HUES64 (cell line): Measurements from ENCODE around the gene SEMA3D.

ENCODE experiments used
- H3K27ac ChIP-seq: 2 replicates; pipeline ENCODE4 v1.7.0; 2013; ENCODE audit warnings: low read depth, low read length, inconsistent platforms
- H3K27me3 ChIP-seq: 2 replicates; pipeline ENCODE4 v1.6.1; 2013; ENCODE audit warnings: mild to moderate bottlenecking, low read length; ENCODE audit not compliant: insufficient read depth
- H3K36me3 ChIP-seq: 2 replicates; pipeline ENCODE4 v1.6.1; 2013; ENCODE audit warnings: mild to moderate bottlenecking, low read length; ENCODE audit not compliant: insufficient read depth
- H3K4me1 ChIP-seq: 2 replicates; pipeline ENCODE4 v1.6.1; 2013; ENCODE audit warnings: mild to moderate bottlenecking, low read length, moderate library complexity; ENCODE audit not compliant: insufficient read depth
- H3K4me3 ChIP-seq: 2 replicates; pipeline ENCODE4 v1.5.1; 2013; ENCODE audit warnings: mild to moderate bottlenecking, low read length, moderate library complexity
- H3K9ac ChIP-seq: 2 replicates; pipeline ENCODE4 v1.6.1; 2013; ENCODE audit warnings: mild to moderate bottlenecking, low read depth, low read length
- H3K9me3 ChIP-seq: 2 replicates; pipeline ENCODE4 v1.6.1; 2013; ENCODE audit warnings: low read depth, low read length; ENCODE audit not compliant: insufficient read depth
- WGBS: fragments of 150-250, 120-280 bp; methylation state at CpG from one replicate; pipeline ENCODE4 v1.1.7; 2013; ENCODE audit warnings: missing lambda C conversion rate; 5-methylcytosine and 5-hydroxymethylcytosine counted together

SEMA3D gene

GRCh38 chr7:85125651-85126131 lies 61.2 kb downstream of the SEMA3D start:
- Histone ChIP-seq H3K4me1 (no peaks in the 10 kb centered on the region), H3K27ac (no peak overlapping the region), H3K27me3 (no peaks in the 10 kb centered on the region), H3K9ac (no peak overlapping the region), H3K4me3 (no peak overlapping the region), H3K36me3 (no peaks in the 10 kb centered on the region), H3K9me3 (no peaks in the 10 kb centered on the region)
- WGBS, result 50% methylated on average over 1 of the region's 2 CpGs

GRCh38 chr7:85125176-85125575 lies 61.7 kb downstream of the SEMA3D start:
- no peaks in the 10 kb centered on the region for H3K36me3 ChIP-seq
- H3K4me1 ChIP-seq, result no peaks in the 10 kb centered on the region
- no peak overlapping the region for H3K4me3 ChIP-seq
- no peak overlapping the region for H3K9ac ChIP-seq
- no peak overlapping the region for H3K27ac ChIP-seq
- H3K27me3 ChIP-seq, result no peaks in the 10 kb centered on the region
- no peaks in the 10 kb centered on the region for H3K9me3 ChIP-seq
- 90% methylated on average over 2 of the region's 4 CpGs for WGBS

GRCh38 chr7:85119934-85120333 lies 66.9 kb downstream of the SEMA3D start:
- Histone ChIP-seq H3K36me3 (no peaks in the 10 kb centered on the region), H3K9me3 (no peaks in the 10 kb centered on the region), H3K4me3 (no peak overlapping the region), H3K4me1 (no peaks in the 10 kb centered on the region), H3K27me3 (no peaks in the 10 kb centered on the region), H3K9ac (no peak overlapping the region), H3K27ac (no peak overlapping the region)
- WGBS, result 100% methylated on average over 3 of the region's 3 CpGs

GRCh38 chr7:85115862-85116261 lies 71.0 kb downstream of the SEMA3D start:
- Histone ChIP-seq H3K27me3 (no peaks in the 10 kb centered on the region), H3K9me3 (no peaks in the 10 kb centered on the region), H3K4me3 (no peak overlapping the region), H3K27ac (no peak overlapping the region), H3K36me3 (no peaks in the 10 kb centered on the region), H3K9ac (no peak overlapping the region), H3K4me1 (no peaks in the 10 kb centered on the region)

- WGBS, result 87% methylated on average over 2 of the region's 2 CpGs
- H3K36me3 ChIP-seq, result no peaks in the 10 kb centered on the region
- no peaks in the 10 kb centered on the region for H3K4me1 ChIP-seq
- no peak overlapping the region for H3K27ac ChIP-seq
- no peaks in the 10 kb centered on the region for H3K27me3 ChIP-seq
- H3K9me3 ChIP-seq, result no peaks in the 10 kb centered on the region
- H3K4me3 ChIP-seq, result no peak overlapping the region
- no peak overlapping the region for H3K9ac ChIP-seq
Measured at GRCh38 chr7:85115006-85115405, 71.8 kb downstream of the SEMA3D start.

GRCh38 chr7:85114342-85114741 lies 72.5 kb downstream of the SEMA3D start:
- no peaks in the 10 kb centered on the region for H3K9me3 ChIP-seq
- H3K9ac ChIP-seq, result no peak overlapping the region
- H3K36me3 ChIP-seq, result no peaks in the 10 kb centered on the region
- H3K27me3 ChIP-seq, result no peaks in the 10 kb centered on the region
- WGBS, result 95% methylated on average over 2 of the region's 4 CpGs
- no peaks in the 10 kb centered on the region for H3K4me1 ChIP-seq
- H3K4me3 ChIP-seq, result no peak overlapping the region
- no peak overlapping the region for H3K27ac ChIP-seq

GRCh38 chr7:85111761-85112160 lies 75.1 kb downstream of the SEMA3D start:
- Histone ChIP-seq H3K9me3 (no peaks in the 10 kb centered on the region), H3K4me1 (no peaks in the 10 kb centered on the region), H3K27ac (no peak overlapping the region), H3K9ac (no peak overlapping the region), H3K4me3 (no peak overlapping the region), H3K36me3 (no peaks in the 10 kb centered on the region), H3K27me3 (no peaks in the 10 kb centered on the region)
- WGBS, result 94% methylated on average over 1 of the region's 1 CpG

- H3K4me3 ChIP-seq, result no peak overlapping the region
- WGBS, result 87% methylated on average over 4 of the region's 5 CpGs
- no peaks in the 10 kb centered on the region for H3K9me3 ChIP-seq
- H3K4me1 ChIP-seq, result no peaks in the 10 kb centered on the region
- H3K36me3 ChIP-seq, result no peaks in the 10 kb centered on the region
- no peak overlapping the region for H3K27ac ChIP-seq
- no peak overlapping the region for H3K9ac ChIP-seq
- H3K27me3 ChIP-seq, result no peaks in the 10 kb centered on the region
Measured at GRCh38 chr7:85106719-85107118, 80.1 kb downstream of the SEMA3D start.

- no peaks in the 10 kb centered on the region for H3K9me3 ChIP-seq
- no peak overlapping the region for H3K27ac ChIP-seq
- no peaks in the 10 kb centered on the region for H3K27me3 ChIP-seq
- no peak overlapping the region for H3K4me3 ChIP-seq
- WGBS, result 100% methylated on average over 1 of the region's 4 CpGs
- no peaks in the 10 kb centered on the region for H3K4me1 ChIP-seq
- H3K36me3 ChIP-seq, result no peaks in the 10 kb centered on the region
- H3K9ac ChIP-seq, result no peak overlapping the region
Measured at GRCh38 chr7:85104432-85105205, 82.2 kb downstream of the SEMA3D start.

- Histone ChIP-seq H3K4me1 (no peaks in the 10 kb centered on the region), H3K27ac (no peak overlapping the region), H3K9ac (no peak overlapping the region), H3K36me3 (no peaks in the 10 kb centered on the region), H3K4me3 (no peak overlapping the region), H3K27me3 (no peaks in the 10 kb centered on the region), H3K9me3 (no peaks in the 10 kb centered on the region)
Measured at GRCh38 chr7:85103962-85104361, 82.9 kb downstream of the SEMA3D start.

- Histone ChIP-seq H3K9ac (no peak overlapping the region), H3K9me3 (no peaks in the 10 kb centered on the region), H3K4me1 (no peaks in the 10 kb centered on the region), H3K36me3 (no peaks in the 10 kb centered on the region), H3K27me3 (no peaks in the 10 kb centered on the region), H3K4me3 (no peak overlapping the region), H3K27ac (no peak overlapping the region)
- WGBS, result 80% methylated on average over 3 of the region's 3 CpGs
Measured at GRCh38 chr7:85103357-85103756, 83.5 kb downstream of the SEMA3D start.
